GM23248 (cell line): ENCODE measurements around the gene SHE.

Experiments used
- EZH2 ChIP-seq: fragments of 200-600 bp; sonication (generic); IDR thresholded peaks from 2 replicates; pipeline ENCODE4 v1.6.1; 2018; ENCODE audit warnings: antibody characterized with exemption, mild to moderate bottlenecking; ENCODE audit not compliant: insufficient read depth, poor library complexity, severe bottlenecking
- EZH2phosphoT487 ChIP-seq: fragments of 200-600 bp; sonication (generic); IDR thresholded peaks from 2 replicates; pipeline ENCODE4 v1.6.1; 2018; ENCODE audit warnings: antibody characterized with exemption, moderate library complexity, mild to moderate bottlenecking, low read depth; ENCODE audit not compliant: insufficient read depth

- no peak for TF ChIP-seq EZH2phosphoT487
- no peak for TF ChIP-seq EZH2
Measured at GRCh38 chr1:154481053-154481452, 21.2 kb downstream of the SHE start.
